H1 (cell line): ENCODE results near the gene KRCC1. TPM values are rescaled to one million over a fixed set of nuclear protein-coding genes. Genes with fewer than 3 reads are reported as not detected.

Experiments
- BACH1 ChIP-seq: IDR thresholded peaks from 2 replicates; pipeline ENCODE4 v1.6.1; 2012; ENCODE audit warnings: low read length, improper control_type of control experiment
- CBX5 ChIP-seq: fragments of 300-800, 300-1000 bp; sonication (generic); IDR thresholded peaks from 2 replicates; pipeline ENCODE4 v1.7.1; 2016; ENCODE audit warnings: antibody characterized with exemption, low read length, low read depth
- CEBPB ChIP-seq: IDR thresholded peaks from 2 replicates; pipeline ENCODE4 v1.6.1; 2012; ENCODE audit warnings: low read depth, low read length
- CHD7 ChIP-seq: fragments of 300-600 bp; sonication (generic); IDR thresholded peaks from 2 replicates; pipeline ENCODE4 v1.7.1; 2012; ENCODE audit warnings: low read length, moderate library complexity, mild to moderate bottlenecking, inconsistent platforms; ENCODE audit not compliant: insufficient replicate concordance
- CREB1 ChIP-seq: IDR thresholded peaks from 2 replicates; pipeline ENCODE4 v1.6.1; 2012; ENCODE audit warnings: inconsistent platforms
- HDAC6 ChIP-seq: IDR thresholded peaks from one replicate; pipeline ENCODE4 v1.7.1; 2012; ENCODE audit warnings: low read depth, mild to moderate bottlenecking, inconsistent platforms, low read length, moderate library complexity
- JUND ChIP-seq: IDR thresholded peaks from 2 replicates; pipeline ENCODE4 v1.6.1; 2011; ENCODE audit warnings: mild to moderate bottlenecking, improper control_type of control experiment, low read length
- MAX ChIP-seq: IDR thresholded peaks from 2 replicates; pipeline ENCODE4 v1.6.1; 2012; ENCODE audit warnings: inconsistent platforms
- NRF1 ChIP-seq: IDR thresholded peaks from 2 replicates; pipeline ENCODE4 v1.6.1; 2011; ENCODE audit warnings: mild to moderate bottlenecking, low read depth, low read length, improper control_type of control experiment
- POU5F1 ChIP-seq: IDR thresholded peaks from 2 replicates; pipeline ENCODE4 v1.6.1; 2011; ENCODE audit warnings: low read depth, mild to moderate bottlenecking, low read length, moderate library complexity
- RNF2 ChIP-seq: fragments of 200-900, 300-1000 bp; sonication (generic); IDR thresholded peaks from 2 replicates; pipeline ENCODE4 v1.7.1; 2016; ENCODE audit warnings: borderline replicate concordance, low read depth, mild to moderate bottlenecking, antibody characterized with exemption, low read length; ENCODE audit not compliant: poor library complexity, severe bottlenecking; ENCODE audit errors: missing control alignments
- SIX5 ChIP-seq: IDR thresholded peaks from 2 replicates; pipeline ENCODE4 v1.6.1; 2011; ENCODE audit warnings: mild to moderate bottlenecking, low read depth, low read length
- SUZ12 ChIP-seq: fragments of 200-600 bp; sonication (generic); IDR thresholded peaks from 2 replicates; pipeline ENCODE4 v1.6.1; 2012; ENCODE audit warnings: mild to moderate bottlenecking, inconsistent platforms, low read length, moderate library complexity, mixed read lengths
- polyA plus RNA-seq, 7 experiments: library from polyadenylated mRNA; depleted of rRNA in 3 of 7; stranded (reverse) in 5 of 7; unstranded in 2 of 7; fragments of >200 nt in 5 of 7; fragments of 200-250 nt in 2 of 7; gene quantifications; 1 replicate in 5 of 7; 2 replicates in 1 of 7; 4 replicates in 1 of 7; pipeline versions ENCODE4 v1.2.1 to v1.2.3, GENCODE V29; 2011 to 2013; ENCODE audit warnings: missing spikeins in 2 of 7, mixed read lengths in 2 of 7
- total RNA-seq: library from RNA; stranded (reverse); fragmentation: NEBNext Ultra II Directional; extraction: Animal tissue kit (Norgen Biotek cat#: 25700); gene quantifications from 2 replicates; pipeline ENCODE4 v1.2.1, GENCODE V29; 2021

KRCC1 gene
- total and polyA plus RNA-seq, 2 of the 8 experiments (the other 6 are each of a cell fraction or from before 2014, with no cell fraction given), result 5.1 to 8.5 TPM

GRCh38 chr2:88091943-88092342, 36.4 kb upstream of the KRCC1 start (continued):
- TF ChIP-seq CHD7, result no peak
- TF ChIP-seq SIX5, result no peak
- TF ChIP-seq CEBPB, result no peak
- no peak for TF ChIP-seq NRF1
- TF ChIP-seq SUZ12, result no peak
- no peak for TF ChIP-seq MAX
- no peak for TF ChIP-seq POU5F1
- no peak for TF ChIP-seq BACH1
- no peak for TF ChIP-seq CBX5
- TF ChIP-seq HDAC6, result no peak
- TF ChIP-seq CREB1, result no peak
- no peak for TF ChIP-seq JUND
- no peak for TF ChIP-seq RNF2
